Measurements from ENCODE around the gene FGF12.

- TF ChIP-seq CTCF (IDR thresholded peaks at IDR 0.05) (no peak), REST (IDR thresholded peaks at IDR 0.05; ENCODE audit: insufficient read depth in 1 of 2, low read depth in 2 of 2, low read length in 1 of 2) (no peak), POLR2AphosphoS5 (IDR thresholded peaks at IDR 0.05; ENCODE audit: low read depth, low read length) (no peak), SIN3A (IDR thresholded peaks at IDR 0.05; ENCODE audit: borderline replicate concordance, insufficient read depth, low read depth, low read length) (no peak)
Observed at GRCh38 chr3:192220915-192221314, 506.4 kb downstream of the FGF12 start.

All from Panc1 (cell line).